ENCODE results near the gene SLC27A3. TPM values are rescaled to one million over a fixed set of nuclear protein-coding genes. Genes with fewer than 3 reads are reported as not detected.

Gene SLC27A3
- total RNA-seq, 1 experiment from 2014 or later, result 42.0 TPM

- Histone ChIP-seq H3K9ac (ENCODE audit: extremely low read depth, insufficient read length, low read length) (no peak overlapping the region), H3K18ac (ENCODE audit: insufficient read length, low read depth, low read length) (no peak overlapping the region), H4K5ac (ENCODE audit: insufficient read length, low read depth, low read length) (no peak overlapping the region), H2BK12ac (ENCODE audit: insufficient read length, low read depth, low read length) (no peak overlapping the region), H3K4me2 (ENCODE audit: insufficient read depth, insufficient read length, low read length) (no peak overlapping the region), H2BK20ac (ENCODE audit: low read depth, low read length, poor library complexity, severe bottlenecking) (no peak overlapping the region), H3K23me2 (ENCODE audit: insufficient read length, low read depth, low read length, poor library complexity, severe bottlenecking) (no peaks in the 10 kb centered on the region), H2BK5ac (ENCODE audit: insufficient read length, low read length) (no peak overlapping the region), H3K56ac (ENCODE audit: insufficient read length, low read depth, low read length) (no peak overlapping the region), H3K23ac (ENCODE audit: insufficient read length, low read depth, low read length) (no peak overlapping the region), H3K4me1 (ENCODE audit: insufficient read depth, low read length) (no peaks in the 10 kb centered on the region), H3K79me1 (ENCODE audit: insufficient read depth, low read depth, low read length, poor library complexity, severe bottlenecking) (no peaks in the 10 kb centered on the region), H3T11ph (ENCODE audit: low read length) (no peak overlapping the region), H2BK15ac (ENCODE audit: low read depth, low read length) (no peak overlapping the region), H3K9me3 (ENCODE audit: control insufficient read depth, low read depth, low read length) (no peaks in the 10 kb centered on the region), H4K91ac (ENCODE audit: insufficient read length, low read depth, low read length) (no peak overlapping the region), H4K8ac (replicated peaks; ENCODE audit: insufficient read length, low read depth, low read length) (no peak overlapping the region), H3K27me3 (ENCODE audit: insufficient read depth, low read length) (no peaks in the 10 kb centered on the region), H3K14ac (ENCODE audit: insufficient read depth, low read length) (no peak overlapping the region), H3K27ac (ENCODE audit: insufficient read length, low read depth, low read length) (no peak overlapping the region), H2BK120ac (ENCODE audit: low read depth, low read length, poor library complexity, severe bottlenecking) (no peak overlapping the region), H2AK5ac (ENCODE audit: insufficient read length, low read length) (no peak overlapping the region), H4K20me1 (ENCODE audit: control insufficient read depth, insufficient read depth, insufficient read length) (no peaks in the 10 kb centered on the region), H3K79me2 (ENCODE audit: insufficient read depth, low read length) (no peaks in the 10 kb centered on the region), H3K4ac (ENCODE audit: low read depth, low read length) (no peak overlapping the region), H2AFZ (ENCODE audit: low read length) (no peak overlapping the region)
- no peak for DNase-seq
- H3K27ac Mint-ChIP-seq, result no peak overlapping the region
- H3K27me3 Mint-ChIP-seq (ENCODE audit: low read depth), result peaks cover 2% of the 10 kb centered on the region
- H3K9me3 Mint-ChIP-seq, result 0 out of 5 replicates have a peak, but pooled peaks cover 0 to 5% of the 10 kb centered on the region in 2 experiments
- WGBS (ENCODE audit: extremely low coverage, insufficient read length, low lambda C conversion rate), result no CpG with 5 or more reads among the region's 4 CpGs
- no peak for TF ChIP-seq CTCF (conservative IDR thresholded peaks at IDR 0.05)
- H3K4me3 Mint-ChIP-seq, result no peak overlapping the region
- peaks cover 12 to 15% of the 10 kb centered on the region in 2 experiments for H3K4me1 Mint-ChIP-seq
- no peaks in the 10 kb centered on the region for H3K36me3 Mint-ChIP-seq (ENCODE audit: insufficient read depth in 1 of 3, low read depth in 3 of 3)
These were observed 11.0 kb downstream of the SLC27A3 start for GRCh38 chr1:153786038-153786790.
